Measurements from ENCODE around the gene CTCF.

Gene CTCF

GRCh38 chr16:67652578-67653127 lies 90.3 kb downstream of the CTCF start:
- DNase-seq (ENCODE audit: low read depth), result peak; percentile 49
- no peak overlapping the region for H3K4me3 ChIP-seq (ENCODE audit: low read length)
- no peak for TF ChIP-seq CTCF (IDR thresholded peaks at IDR 0.05; ENCODE audit: insufficient read depth, low read depth, low read length, missing control alignments)

GRCh38 chr16:67653128-67653788 lies 90.9 kb downstream of the CTCF start:
- TF ChIP-seq CTCF (IDR thresholded peaks at IDR 0.05; ENCODE audit: insufficient read depth, low read depth, low read length, missing control alignments), result no peak
- DNase-seq (ENCODE audit: low read depth), result no peak
- H3K4me3 ChIP-seq (ENCODE audit: low read length), result peak overlapping the region; percentile 8

- DNase-seq (ENCODE audit: low read depth), result no peak
- no peak overlapping the region for H3K4me3 ChIP-seq (ENCODE audit: low read length)
- no peak for TF ChIP-seq CTCF (IDR thresholded peaks at IDR 0.05; ENCODE audit: insufficient read depth, low read depth, low read length, missing control alignments)
Measured at GRCh38 chr16:67653789-67654402, 91.6 kb downstream of the CTCF start.

- no peak overlapping the region for H3K4me3 ChIP-seq (ENCODE audit: low read length)
- DNase-seq (ENCODE audit: low read depth), result no peak
- TF ChIP-seq CTCF (IDR thresholded peaks at IDR 0.05; ENCODE audit: insufficient read depth, low read depth, low read length, missing control alignments), result no peak
Measured at GRCh38 chr16:67654403-67654911, 92.1 kb downstream of the CTCF start.

- H3K4me3 ChIP-seq (ENCODE audit: low read length), result no peak overlapping the region
- TF ChIP-seq CTCF (IDR thresholded peaks at IDR 0.05; ENCODE audit: insufficient read depth, low read depth, low read length, missing control alignments), result no peak
- no peak for DNase-seq (ENCODE audit: low read depth)
Measured at GRCh38 chr16:67655363-67655762, 93.0 kb downstream of the CTCF start.

GRCh38 chr16:67656344-67657016 lies 94.2 kb downstream of the CTCF start:
- no peak for DNase-seq (ENCODE audit: low read depth)

More at GRCh38 chr16:67656344-67657016, 94.2 kb downstream of the CTCF start:
- no peak overlapping the region for H3K4me3 ChIP-seq (ENCODE audit: low read length)
- no peak for TF ChIP-seq CTCF (IDR thresholded peaks at IDR 0.05; ENCODE audit: insufficient read depth, low read depth, low read length, missing control alignments)

Data from epithelial cell of esophagus (primary cell).